ENCODE measurements around the gene USP48.

The USP48 gene

DNA sequence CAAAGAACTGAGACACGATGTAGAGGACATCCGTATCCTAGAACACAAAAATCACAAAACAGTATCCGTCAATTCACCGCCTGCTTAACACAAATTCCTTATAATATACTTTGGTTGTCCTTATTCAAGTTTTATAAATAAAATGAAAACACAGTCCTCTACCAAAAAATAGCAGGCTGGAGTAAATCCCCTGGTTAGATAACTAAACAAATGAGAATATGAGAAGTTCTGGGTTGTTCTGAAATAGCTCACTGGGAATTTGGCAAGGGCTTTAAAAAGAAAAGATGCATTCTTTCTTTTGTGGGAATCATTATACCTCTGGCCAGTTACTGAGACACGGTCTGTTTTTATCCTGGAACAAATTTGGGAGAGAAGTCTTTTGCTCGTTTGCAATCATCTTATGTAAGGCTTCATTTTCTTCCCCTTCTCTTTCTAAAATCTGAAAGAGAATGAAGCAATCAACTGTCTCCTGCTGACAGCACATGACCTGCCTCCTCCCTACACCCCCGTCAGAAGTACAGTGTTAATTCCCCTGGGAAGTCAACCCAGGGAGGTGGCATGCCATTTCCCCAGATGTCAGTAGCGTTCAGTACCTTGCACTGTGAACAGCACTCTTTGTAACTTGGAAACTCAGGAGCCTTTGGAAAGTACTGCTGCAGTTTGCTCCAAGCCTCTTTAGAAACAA, 76.7 kb downstream of the USP48 start:
- H3K27me3 Mint-ChIP-seq (ENCODE audit: low read depth): no peaks in the 10 kb centered on the region
- H3K4me1 Mint-ChIP-seq: no peaks in the 10 kb centered on the region
- no peak overlapping the region for H3K4me3 Mint-ChIP-seq
- no peak for TF ChIP-seq CTCF (IDR thresholded peaks at IDR 0.05; ENCODE audit: unreplicated experiment in 3 of 3)
- no peak overlapping the region for H3K27ac Mint-ChIP-seq
- no peaks in the 10 kb centered on the region for H3K9me3 Mint-ChIP-seq
- H3K36me3 Mint-ChIP-seq (ENCODE audit: low read depth): peaks cover 63% of the 10 kb centered on the region

DNA sequence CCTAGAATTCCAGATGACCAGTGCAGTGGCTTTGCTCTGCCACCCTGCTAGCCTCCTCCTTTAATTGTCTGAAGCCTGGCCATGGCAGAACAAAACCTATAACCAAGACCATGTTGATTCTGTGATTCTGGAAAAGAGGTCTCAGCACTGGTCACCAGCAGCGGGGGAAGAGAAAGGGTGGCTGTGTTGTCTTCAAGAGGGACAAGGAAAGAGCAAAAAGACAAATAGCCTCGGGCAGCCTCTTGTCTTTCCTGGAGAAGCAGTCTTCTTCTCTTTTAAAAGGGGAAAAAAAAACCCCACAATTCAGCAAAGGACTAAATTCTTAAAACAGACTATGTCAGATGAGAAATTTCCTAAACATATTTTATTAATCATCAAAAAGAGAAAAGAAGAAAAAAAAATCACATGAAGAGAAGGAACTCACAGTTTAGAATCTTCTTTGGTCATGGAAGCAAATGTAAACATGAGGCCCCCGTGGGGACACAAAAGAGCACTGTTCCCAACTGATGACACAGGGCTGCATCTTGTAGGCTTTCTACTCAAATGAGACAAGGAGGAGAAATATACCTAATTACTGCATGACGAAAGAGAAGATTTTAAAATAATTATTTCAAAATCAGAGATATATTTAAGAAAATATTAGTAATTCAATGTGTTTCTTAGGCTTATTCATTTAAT, 77.5 kb downstream of the USP48 start:
- Mint-ChIP-seq H3K27me3 (ENCODE audit: low read depth) (no peaks in the 10 kb centered on the region), H3K4me1 (no peaks in the 10 kb centered on the region), H3K4me3 (no peak overlapping the region), H3K9me3 (no peaks in the 10 kb centered on the region), H3K27ac (no peak overlapping the region), H3K36me3 (ENCODE audit: low read depth) (peaks cover 64% of the 10 kb centered on the region)
- TF ChIP-seq CTCF (IDR thresholded peaks at IDR 0.05; ENCODE audit: unreplicated experiment in 3 of 3): no peak

GRCh38 chr1:21704145-21704544, 78.8 kb downstream of the USP48 start:
- Mint-ChIP-seq H3K9me3 (no peaks in the 10 kb centered on the region), H3K4me3 (no peak overlapping the region), H3K27ac (no peak overlapping the region), H3K4me1 (no peaks in the 10 kb centered on the region), H3K27me3 (ENCODE audit: low read depth) (no peaks in the 10 kb centered on the region), H3K36me3 (ENCODE audit: low read depth) (peaks cover 69% of the 10 kb centered on the region)
- no peak for TF ChIP-seq CTCF (IDR thresholded peaks at IDR 0.05; ENCODE audit: unreplicated experiment in 3 of 3)

DNA sequence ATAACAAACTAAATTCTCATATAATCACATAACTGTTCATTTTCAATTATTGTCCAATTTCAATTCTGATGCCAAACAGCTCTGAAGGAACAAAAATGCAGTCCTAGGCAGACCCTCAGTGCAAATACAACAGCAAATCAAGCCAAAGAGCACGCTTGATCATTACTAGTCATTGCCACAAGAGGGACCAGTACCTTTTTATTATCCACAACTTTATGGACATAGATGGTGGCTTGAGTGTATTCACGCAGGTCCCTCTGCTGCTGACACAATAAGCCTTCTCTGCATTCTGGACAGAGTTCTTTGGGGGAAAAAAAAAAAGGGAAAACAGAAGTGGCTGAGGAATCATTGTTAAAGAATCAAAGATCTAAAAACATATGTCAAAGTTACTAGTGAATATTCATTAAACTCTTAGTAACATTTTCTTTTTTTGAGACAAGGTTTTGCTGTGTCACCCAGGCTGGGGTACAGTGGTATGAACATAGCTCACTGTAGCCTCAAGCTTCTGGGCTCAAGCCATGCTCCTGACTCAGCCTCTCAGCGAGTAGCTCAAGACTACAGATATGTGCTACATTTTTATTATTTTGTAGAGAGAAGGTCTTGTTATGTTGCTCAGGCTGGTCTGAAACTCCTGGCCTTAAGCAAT, 79.5 kb downstream of the USP48 start:
- H3K4me3 Mint-ChIP-seq: no peak overlapping the region
- peak overlapping the region in 1 of 3 experiments; percentile 27 for H3K27ac Mint-ChIP-seq
- peaks cover 71% of the 10 kb centered on the region for H3K36me3 Mint-ChIP-seq (ENCODE audit: low read depth)
- H3K9me3 Mint-ChIP-seq: no peaks in the 10 kb centered on the region
- H3K27me3 Mint-ChIP-seq (ENCODE audit: low read depth): no peaks in the 10 kb centered on the region
- no peaks in the 10 kb centered on the region for H3K4me1 Mint-ChIP-seq
- TF ChIP-seq CTCF (IDR thresholded peaks at IDR 0.05; ENCODE audit: unreplicated experiment in 3 of 3): peak; percentile 43 to 58 (median 57)

GRCh38 chr1:21702780-21703179, 80.2 kb downstream of the USP48 start:
- H3K4me1 Mint-ChIP-seq: no peaks in the 10 kb centered on the region
- H3K36me3 Mint-ChIP-seq (ENCODE audit: low read depth): peaks cover 74% of the 10 kb centered on the region
- H3K9me3 Mint-ChIP-seq: no peaks in the 10 kb centered on the region
- H3K27ac Mint-ChIP-seq: no peak overlapping the region
- H3K27me3 Mint-ChIP-seq (ENCODE audit: low read depth): no peaks in the 10 kb centered on the region
- TF ChIP-seq CTCF (IDR thresholded peaks at IDR 0.05; ENCODE audit: unreplicated experiment in 3 of 3): no peak
- H3K4me3 Mint-ChIP-seq: no peak overlapping the region
